Skeletal muscle tissue (tissue), 4 donors: ENCODE measurements around the gene SBK3. TPM values are rescaled to one million over a fixed set of nuclear protein-coding genes. Genes with fewer than 3 reads are reported as not detected.

Experiments used
- H3K27ac ChIP-seq: one replicate; pipeline ENCODE4 v1.7.0; 2013; ENCODE audit warnings: mild to moderate bottlenecking, low read depth, low read length, inconsistent platforms
- H3K27me3 ChIP-seq, 3 donors: one replicate each; pipeline ENCODE4 v1.7.0; 2013; ENCODE audit warnings: low read length in 3 of 3; ENCODE audit not compliant: control insufficient read depth in 3 of 3, insufficient read depth in 3 of 3
- H3K36me3 ChIP-seq, 3 donors: one replicate each; pipeline ENCODE4 v1.7.0; 2013; ENCODE audit warnings: low read length in 3 of 3; ENCODE audit not compliant: control insufficient read depth in 3 of 3, insufficient read depth in 3 of 3
- H3K4me1 ChIP-seq, 3 donors: one replicate each; pipeline ENCODE4 v1.7.0; 2013; ENCODE audit warnings: low read length in 3 of 3, mild to moderate bottlenecking in 3 of 3; ENCODE audit not compliant: control insufficient read depth in 3 of 3, insufficient read depth in 3 of 3
- H3K4me3 ChIP-seq, 3 donors: one replicate each; pipeline ENCODE4 v1.7.0; 2013; ENCODE audit warnings: low read length in 3 of 3
- H3K9ac ChIP-seq, 3 donors: one replicate each; pipeline ENCODE4 v1.7.0; 2013; ENCODE audit warnings: low read length in 3 of 3, mild to moderate bottlenecking in 3 of 3, moderate library complexity in 2 of 3, low read depth in 1 of 3
- H3K9me3 ChIP-seq, 3 donors: one replicate each; pipeline ENCODE4 v1.7.0; 2013; ENCODE audit warnings: low read length in 3 of 3; ENCODE audit not compliant: control insufficient read depth in 3 of 3
- total RNA-seq: library from RNA; depleted of rRNA; stranded (reverse); fragments of >200 nt; gene quantifications from one replicate; pipeline ENCODE4 v1.2.3, GENCODE V29; 2014
- donor health status: Osteomylitis.

The SBK3 gene
- total RNA-seq, 1 donor from 2014 or later: not detected

DNA sequence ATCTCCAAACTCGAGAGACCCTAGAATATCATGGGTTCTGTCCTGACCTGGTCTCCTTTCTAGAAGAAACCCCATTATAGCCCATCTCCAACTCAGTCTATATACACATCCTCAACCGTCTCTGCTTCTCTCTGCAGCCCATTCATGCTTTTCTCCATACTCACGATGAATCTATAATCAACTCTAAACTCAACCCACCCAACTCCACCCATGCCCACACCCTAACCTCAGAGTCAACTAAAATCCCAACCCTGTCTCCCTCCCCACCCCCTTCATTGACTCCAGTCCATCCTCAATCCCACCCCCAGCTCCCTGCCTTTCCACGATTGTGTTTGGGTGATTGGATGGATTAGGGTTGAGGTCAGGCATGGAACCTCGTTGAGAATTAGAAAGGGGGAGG lies 1.8 kb downstream of the SBK3 start:
- Histone ChIP-seq H3K4me1 (peaks cover 27 to 47% (median 38%) of the 10 kb centered on the region in 3 donors), H3K4me3 (no peak overlapping the region), H3K9me3 (no peaks in the 10 kb centered on the region), H3K27ac (no peak overlapping the region), H3K9ac (no peak overlapping the region), H3K36me3 (no peaks in the 10 kb centered on the region), H3K27me3 (no peaks in the 10 kb centered on the region)

DNA sequence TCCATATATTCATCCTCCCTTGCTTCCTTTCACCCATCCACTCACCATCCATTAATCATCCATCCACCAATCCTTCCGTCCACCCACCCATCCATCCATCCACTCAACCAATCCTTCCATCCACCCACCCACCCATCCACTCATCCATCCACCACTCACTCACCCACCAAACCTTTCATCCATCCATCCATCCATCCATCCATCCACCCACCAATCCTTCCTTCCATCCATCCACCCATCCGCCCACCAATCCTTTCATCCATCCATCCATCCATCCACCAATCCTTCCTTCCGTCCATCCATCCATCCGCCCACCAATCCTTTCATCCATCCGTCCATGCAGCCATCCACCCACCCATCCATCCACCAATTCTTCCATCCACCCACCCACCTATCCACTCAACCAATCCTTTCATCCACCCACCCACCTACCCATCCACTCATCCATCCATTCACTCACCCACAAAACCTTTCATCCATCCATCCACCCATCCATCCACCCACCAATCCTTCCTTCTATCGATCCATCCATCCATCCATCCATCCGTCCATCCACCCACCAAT lies 3.0 kb downstream of the SBK3 start:
- no peak overlapping the region for H3K9ac ChIP-seq
- no peak overlapping the region for H3K4me3 ChIP-seq
- H3K36me3 ChIP-seq: no peaks in the 10 kb centered on the region
- H3K27me3 ChIP-seq: no peaks in the 10 kb centered on the region
- H3K4me1 ChIP-seq: peaks cover 18 to 36% (median 29%) of the 10 kb centered on the region in 3 donors
- H3K9me3 ChIP-seq: no peaks in the 10 kb centered on the region
- H3K27ac ChIP-seq: no peak overlapping the region

DNA sequence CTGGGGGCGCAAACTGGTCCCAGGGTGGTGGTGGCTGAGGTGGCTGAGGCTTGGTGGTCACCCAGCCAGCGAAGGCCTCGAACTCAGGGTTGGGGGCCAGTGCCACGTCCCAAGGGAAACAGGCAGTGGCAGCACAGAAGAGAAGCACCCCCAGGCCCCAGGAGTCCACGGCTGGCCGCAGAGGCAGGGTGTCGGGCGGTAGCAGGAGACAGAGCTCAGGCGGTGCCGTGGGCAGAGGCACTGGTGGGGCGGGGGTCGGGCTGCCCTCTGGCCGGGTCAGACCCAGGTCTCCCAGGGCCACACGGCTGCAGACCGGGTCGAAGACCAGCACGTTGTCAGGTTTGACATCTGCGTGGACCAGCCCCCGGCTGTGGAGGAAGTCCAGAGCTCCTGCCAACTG lies 4.3 kb downstream of the SBK3 start:
- Histone ChIP-seq H3K36me3 (no peaks in the 10 kb centered on the region), H3K9ac (no peak overlapping the region), H3K9me3 (no peaks in the 10 kb centered on the region), H3K27me3 (no peaks in the 10 kb centered on the region), H3K4me1 (peaks cover 5 to 23% (median 16%) of the 10 kb centered on the region in 3 donors), H3K27ac (no peak overlapping the region), H3K4me3 (no peak overlapping the region)

DNA sequence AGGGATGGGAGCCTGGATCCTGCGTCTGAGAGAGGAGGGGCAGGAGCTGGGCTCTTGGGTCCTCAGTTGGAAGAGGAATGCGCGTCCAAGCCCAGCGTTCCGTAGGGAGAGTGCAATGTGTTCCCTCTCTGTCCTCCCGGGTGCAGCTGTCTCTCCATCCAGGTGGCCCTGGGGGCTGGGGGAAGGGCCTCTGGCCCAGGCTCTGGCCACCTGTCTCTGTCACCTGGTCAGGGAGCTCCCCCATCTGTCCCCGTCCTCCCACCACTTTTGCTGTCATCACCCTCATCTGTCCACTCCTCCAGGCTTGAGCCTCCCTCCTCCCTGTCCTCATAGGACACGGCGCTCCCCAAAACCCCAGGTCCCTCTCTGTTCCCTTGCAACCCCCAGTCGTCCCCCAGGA lies 4.7 kb downstream of the SBK3 start:
- peaks cover 2 to 18% (median 12%) of the 10 kb centered on the region in 3 donors for H3K4me1 ChIP-seq
- no peak overlapping the region for H3K27ac ChIP-seq
- no peaks in the 10 kb centered on the region for H3K9me3 ChIP-seq
- H3K27me3 ChIP-seq: no peaks in the 10 kb centered on the region
- no peaks in the 10 kb centered on the region for H3K36me3 ChIP-seq
- no peak overlapping the region for H3K9ac ChIP-seq
- no peak overlapping the region for H3K4me3 ChIP-seq

DNA sequence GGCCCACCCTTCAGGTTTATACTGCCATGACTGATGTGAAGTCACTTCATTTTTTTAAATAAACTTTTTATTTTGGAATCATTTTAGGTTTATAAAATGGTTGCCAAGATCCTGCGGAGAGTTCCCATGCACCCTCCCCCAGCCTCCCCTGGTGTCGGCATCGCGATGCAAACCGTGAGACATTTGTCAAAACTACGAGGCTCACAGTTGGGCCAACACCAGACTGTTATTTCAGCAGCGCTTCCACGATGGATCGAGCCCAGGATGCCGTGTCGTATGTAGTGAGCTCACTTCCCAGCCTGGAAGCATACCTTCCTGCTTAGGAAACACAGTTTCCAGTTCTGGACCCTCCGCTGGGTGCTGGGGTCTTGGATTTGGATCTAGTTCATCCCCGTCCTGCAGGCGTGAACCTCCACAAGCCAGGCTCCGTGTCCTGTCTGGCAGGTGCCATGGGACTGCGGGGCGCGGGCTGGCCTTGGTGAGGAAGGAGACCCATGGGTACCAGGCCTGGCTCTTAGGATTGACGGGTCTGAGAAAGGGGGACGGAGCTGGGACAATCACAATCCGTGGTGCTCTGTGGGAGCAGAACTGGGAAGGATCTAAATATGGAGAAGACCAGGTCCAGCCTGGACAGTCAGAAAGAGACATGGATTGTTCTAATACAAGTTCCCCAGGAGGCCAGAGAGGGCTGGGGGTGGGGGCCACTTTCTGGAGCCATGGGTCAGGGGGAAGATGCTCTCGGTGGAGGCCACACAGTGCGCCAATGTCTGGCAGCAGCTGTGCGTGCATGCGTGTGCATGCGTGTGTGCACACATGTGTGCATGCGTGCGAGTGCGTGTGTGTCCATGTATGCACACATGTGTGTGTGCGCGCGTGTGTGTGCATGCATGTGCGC lies 6.0 kb downstream of the SBK3 start:
- no peaks in the 10 kb centered on the region for H3K36me3 ChIP-seq
- H3K4me3 ChIP-seq: no peak overlapping the region
- H3K9me3 ChIP-seq: no peaks in the 10 kb centered on the region
- no peak overlapping the region for H3K27ac ChIP-seq
- peaks cover 2 to 10% (median 4%) of the 10 kb centered on the region in 3 donors for H3K4me1 ChIP-seq
- H3K9ac ChIP-seq: no peak overlapping the region
- H3K27me3 ChIP-seq: no peaks in the 10 kb centered on the region

DNA sequence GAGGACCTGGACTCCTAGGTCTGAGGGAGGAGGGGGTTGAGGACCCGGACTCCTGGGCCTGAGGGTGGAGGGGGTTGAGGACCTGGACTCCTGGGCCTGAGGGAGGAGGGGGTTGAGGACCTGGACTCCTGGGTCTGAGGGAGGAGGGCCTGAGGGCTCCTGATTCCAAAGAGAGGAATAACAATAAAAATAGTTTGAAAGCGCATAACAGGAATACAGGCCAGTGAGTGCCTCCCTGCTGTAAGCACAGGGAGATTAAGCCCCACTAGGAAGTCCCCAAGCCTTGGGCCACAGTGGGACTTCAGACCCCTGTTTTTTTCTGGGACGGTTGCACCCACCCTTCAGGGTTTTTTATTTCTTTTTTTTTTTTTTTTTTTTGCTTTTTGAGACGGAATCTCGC lies 7.2 kb downstream of the SBK3 start:
- no peak overlapping the region for H3K9ac ChIP-seq

DNA sequence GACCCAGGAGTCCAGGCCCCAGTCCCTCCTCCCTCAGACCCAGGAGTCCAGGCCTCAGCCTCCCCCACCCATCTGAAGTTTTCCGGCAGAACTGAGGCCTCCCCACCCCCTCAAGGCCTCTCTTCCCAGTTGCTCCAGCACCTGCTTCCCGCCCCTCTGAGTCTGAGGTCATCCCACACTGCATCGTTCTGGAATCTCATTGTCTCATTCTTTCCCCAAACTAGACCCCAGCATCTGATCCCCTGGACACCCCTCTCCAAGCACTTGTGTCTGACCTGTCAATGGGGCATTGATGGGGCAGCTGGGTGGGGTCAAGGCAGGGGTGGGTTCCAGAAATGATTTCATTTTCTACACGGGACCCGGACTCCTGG lies 7.6 kb downstream of the SBK3 start:
- Histone ChIP-seq H3K27ac (no peak overlapping the region), H3K4me1 (peaks cover 2 to 7% (median 4%) of the 10 kb centered on the region in 3 donors)

More for the DNA sequence above, 7.2 kb downstream of the SBK3 start:
- H3K9me3 ChIP-seq: no peaks in the 10 kb centered on the region
- H3K27ac ChIP-seq: no peak overlapping the region
- H3K4me3 ChIP-seq: no peak overlapping the region
- H3K36me3 ChIP-seq: no peaks in the 10 kb centered on the region
- no peaks in the 10 kb centered on the region for H3K27me3 ChIP-seq
- H3K4me1 ChIP-seq: peaks cover 2 to 7% (median 4%) of the 10 kb centered on the region in 3 donors

DNA sequence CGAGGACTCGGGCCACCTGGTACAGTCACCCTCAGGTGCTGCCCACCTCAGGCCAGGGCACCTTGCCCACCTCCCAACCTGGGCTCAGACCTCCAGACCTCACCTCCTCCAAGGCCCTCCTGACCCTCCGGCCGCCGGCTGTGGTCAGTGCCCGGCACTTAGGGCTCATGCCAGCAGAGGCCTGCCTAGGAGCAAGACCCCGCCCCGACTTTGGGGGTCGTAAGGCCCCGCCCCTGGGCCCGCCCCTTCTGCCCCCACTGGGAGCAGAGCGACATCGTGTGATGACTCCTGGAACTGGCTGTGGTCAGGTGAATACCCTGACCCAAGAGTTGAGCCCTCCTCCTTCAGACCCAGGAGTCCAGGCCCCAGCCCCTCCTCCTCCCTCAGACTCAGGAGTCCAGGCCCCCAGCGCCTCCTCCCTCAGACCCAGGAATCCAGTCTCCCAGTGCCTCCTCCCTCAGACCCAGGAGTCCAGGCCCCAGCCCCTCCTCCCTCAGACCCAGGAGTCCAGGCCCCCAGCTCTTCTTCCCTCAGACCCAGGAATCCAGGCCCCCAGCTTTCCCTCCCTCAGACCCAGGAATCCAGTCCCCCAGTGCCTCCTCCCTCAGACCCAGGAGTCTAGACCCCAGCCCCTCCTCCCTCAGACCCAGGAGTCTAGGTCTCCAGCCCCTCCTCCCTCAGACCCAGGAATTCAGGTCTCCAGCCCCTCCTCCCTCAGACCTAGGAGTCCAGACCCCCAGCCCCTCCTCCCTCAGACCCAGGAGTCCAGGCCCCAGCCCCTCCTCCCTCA lies 8.2 kb downstream of the SBK3 start, which contains the start of gene SBK2:
Gene SBK2 (minus strand): TSS at position 183 of the 790 bp plus-strand sequence. CDS start 839 bp downstream, outside the sequence.
- Histone ChIP-seq H3K36me3 (no peaks in the 10 kb centered on the region), H3K9ac (no peak within 1 kb of the TSS), H3K9me3 (no peaks in the 10 kb centered on the region), H3K27ac (no peak within 1 kb of the TSS), H3K27me3 (no peaks in the 10 kb centered on the region), H3K4me3 (no peak within 1 kb of the TSS), H3K4me1 (peaks cover 2 to 7% (median 4%) of the 10 kb centered on the region in 3 donors)

More for the DNA sequence above, 7.6 kb downstream of the SBK3 start:
- H3K27me3 ChIP-seq: no peaks in the 10 kb centered on the region
- H3K36me3 ChIP-seq: no peaks in the 10 kb centered on the region
- no peak overlapping the region for H3K9ac ChIP-seq
- no peak overlapping the region for H3K4me3 ChIP-seq
- H3K9me3 ChIP-seq: no peaks in the 10 kb centered on the region

DNA sequence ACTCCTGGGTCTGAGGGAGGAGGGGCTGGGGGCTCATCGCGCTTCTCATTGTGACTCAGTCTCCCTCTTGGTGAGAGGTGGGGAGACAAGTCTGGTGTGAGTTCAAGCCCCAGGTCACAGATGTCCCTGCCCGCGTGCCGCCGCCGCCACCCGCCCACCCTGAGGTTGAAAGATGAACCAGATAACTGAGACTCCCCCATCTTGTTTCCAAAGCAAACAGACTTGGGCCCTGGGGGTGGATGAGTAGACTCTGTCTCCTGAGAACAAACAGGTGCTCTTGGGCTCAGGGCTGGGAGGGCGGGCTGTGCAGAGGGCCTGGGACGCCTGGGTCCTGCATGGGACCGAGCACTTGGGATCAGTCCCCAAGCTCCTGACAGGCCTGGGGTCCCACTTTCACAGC lies 9.0 kb downstream of the SBK3 start:
- Histone ChIP-seq H3K36me3 (no peaks in the 10 kb centered on the region), H3K27me3 (no peaks in the 10 kb centered on the region), H3K9ac (no peak overlapping the region), H3K4me3 (no peak overlapping the region), H3K4me1 (peaks cover 2 to 7% (median 4%) of the 10 kb centered on the region in 3 donors), H3K9me3 (no peaks in the 10 kb centered on the region), H3K27ac (no peak overlapping the region)
